Uterus (tissue), 4 donors: ENCODE results near the gene PCSK7. TPM values are rescaled to one million over a fixed set of nuclear protein-coding genes. Genes with fewer than 3 reads are reported as not detected.

Experiments
- DNase-seq, 2 donors: peaks; one replicate each; pipeline ENCODE4 v3.0.0-alpha.2; 2019 to 2020
- H3K27ac ChIP-seq, 2 donors: fragments of 200-600 bp; sonication (generic); 1 replicate in 1 of 2; 2 replicates in 1 of 2; pipeline ENCODE4 v1.5.1; 2016 to 2018
- H3K27me3 ChIP-seq, 2 donors: fragments of 200-600 bp; sonication (generic); one replicate each; pipeline ENCODE4 v1.5.1; 2018 to 2019; ENCODE audit warnings: control low read depth in 1 of 2
- H3K36me3 ChIP-seq, 2 donors: fragments of 200-600 bp; sonication (generic); one replicate each; pipeline ENCODE4 v1.5.1; 2019; ENCODE audit warnings: control low read depth in 1 of 2
- H3K4me1 ChIP-seq, 2 donors: fragments of 200-600 bp; sonication (generic); one replicate each; pipeline ENCODE4 v1.5.1; 2018 to 2019; ENCODE audit warnings: control low read depth in 1 of 2
- H3K4me3 ChIP-seq, 2 donors: fragments of 200-600 bp; sonication (generic); 1 replicate in 1 of 2; 2 replicates in 1 of 2; pipeline ENCODE4 v1.5.1; 2018 to 2019; ENCODE audit warnings: mild to moderate bottlenecking in 1 of 2
- H3K9me3 ChIP-seq, 2 donors: fragments of 200-600 bp; sonication (generic); one replicate each; pipeline ENCODE4 v1.5.1; 2019; ENCODE audit warnings: control low read depth in 1 of 2
- POLR2A ChIP-seq, 2 donors: fragments of 450-650 bp; IDR thresholded peaks; one replicate each; pipeline ENCODE4 v1.6.1; 2016; ENCODE audit warnings: antibody characterized with exemption in 2 of 2, mild to moderate bottlenecking in 1 of 2, moderate library complexity in 1 of 2
- intact Hi-C: fragments of 100-400 bp; cut with DNase I; formaldehyde crosslinking; loops from one replicate; pipeline ENCODE4 v1.15.1; 2023; ENCODE audit warnings: low total_unique reads
- total RNA-seq, 4 donors: library from RNA; depleted of rRNA in 3 of 4; stranded (reverse); fragments of >200 nt in 3 of 4; gene quantifications; one replicate each; pipeline versions ENCODE4 v1.1.0 to v1.2.4, GENCODE V29; 2014 to 2023
- TF ChIP-seq, protein P1 (sequence below), 4 experiments: fragments of 200-600 bp in 2 of 4; fragments of 450-650 bp in 2 of 4; sonication (generic) in 2 of 4; IDR thresholded peaks; one replicate each; pipeline ENCODE4 v1.5.1; 2016 to 2019; ENCODE audit warnings: antibody characterized with exemption in 4 of 4, mild to moderate bottlenecking in 2 of 4, moderate library complexity in 1 of 4
- donor health status: DM: yes; HTN: yes; CAD: no.

Gene PCSK7
- total RNA-seq, 4 donors from 2014 or later: 23.3 to 78.9 (median 35.3) TPM

DNA sequence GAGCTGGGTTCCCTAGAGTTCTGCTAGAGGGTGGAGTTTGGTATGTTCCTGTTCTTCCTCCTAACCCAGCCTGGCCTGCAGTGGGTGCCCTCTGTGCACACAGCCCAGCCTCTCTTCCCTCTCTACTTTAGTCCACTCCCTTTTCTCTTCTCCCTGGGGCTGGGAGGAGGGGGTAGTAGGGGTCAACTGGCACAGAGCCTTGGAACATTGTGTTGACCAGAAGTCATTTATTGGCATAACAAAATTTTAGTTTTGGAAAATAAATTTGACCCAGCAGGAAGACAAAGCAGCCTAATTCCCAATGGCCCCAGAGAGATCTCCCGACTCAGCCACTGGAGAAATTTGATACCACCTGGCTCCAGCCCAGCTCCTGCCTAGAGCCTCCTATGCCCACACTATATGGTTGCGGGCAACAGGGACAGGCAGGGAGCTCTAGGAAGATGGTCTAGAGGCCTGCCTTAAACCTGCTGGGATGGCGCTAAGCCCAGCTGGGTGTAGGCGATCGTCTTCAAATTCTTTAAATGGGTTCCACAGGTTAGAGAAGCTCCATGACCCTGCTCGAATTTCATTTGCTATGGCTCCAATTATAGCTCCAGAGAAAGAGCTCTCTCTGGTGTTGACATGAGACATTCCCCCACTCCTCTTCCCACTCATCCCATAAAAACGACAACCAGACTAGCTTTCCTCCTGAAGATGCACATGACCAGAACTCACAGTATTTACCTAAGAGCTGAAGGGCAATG lies 9.9 kb downstream of the PCSK7 start:
- H3K9me3 ChIP-seq: no peaks in the 10 kb centered on the region
- DNase-seq: peak; percentile 79 to 86
- intact Hi-C loops: loop anchor here (10.0 kb wide), 1 partner anchor 427 kb away; the partner anchor contains the start of gene APOA5
- no peak overlapping the region for H3K4me3 ChIP-seq
- no peaks in the 10 kb centered on the region for H3K27me3 ChIP-seq
- H3K4me1 ChIP-seq: peaks cover 29 to 40% of the 10 kb centered on the region in 2 donors
- no peaks in the 10 kb centered on the region for H3K36me3 ChIP-seq
- TF ChIP-seq, protein P1, sequence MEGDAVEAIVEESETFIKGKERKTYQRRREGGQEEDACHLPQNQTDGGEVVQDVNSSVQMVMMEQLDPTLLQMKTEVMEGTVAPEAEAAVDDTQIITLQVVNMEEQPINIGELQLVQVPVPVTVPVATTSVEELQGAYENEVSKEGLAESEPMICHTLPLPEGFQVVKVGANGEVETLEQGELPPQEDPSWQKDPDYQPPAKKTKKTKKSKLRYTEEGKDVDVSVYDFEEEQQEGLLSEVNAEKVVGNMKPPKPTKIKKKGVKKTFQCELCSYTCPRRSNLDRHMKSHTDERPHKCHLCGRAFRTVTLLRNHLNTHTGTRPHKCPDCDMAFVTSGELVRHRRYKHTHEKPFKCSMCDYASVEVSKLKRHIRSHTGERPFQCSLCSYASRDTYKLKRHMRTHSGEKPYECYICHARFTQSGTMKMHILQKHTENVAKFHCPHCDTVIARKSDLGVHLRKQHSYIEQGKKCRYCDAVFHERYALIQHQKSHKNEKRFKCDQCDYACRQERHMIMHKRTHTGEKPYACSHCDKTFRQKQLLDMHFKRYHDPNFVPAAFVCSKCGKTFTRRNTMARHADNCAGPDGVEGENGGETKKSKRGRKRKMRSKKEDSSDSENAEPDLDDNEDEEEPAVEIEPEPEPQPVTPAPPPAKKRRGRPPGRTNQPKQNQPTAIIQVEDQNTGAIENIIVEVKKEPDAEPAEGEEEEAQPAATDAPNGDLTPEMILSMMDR (IDR thresholded peaks at IDR 0.05): peak in 3 of 4 experiments; percentile 9 to 15 (median 11)
- peak; percentile 11 to 23 for TF ChIP-seq POLR2A (IDR thresholded peaks at IDR 0.05)
- H3K27ac ChIP-seq: peak overlapping the region; percentile 93 to 94

DNA sequence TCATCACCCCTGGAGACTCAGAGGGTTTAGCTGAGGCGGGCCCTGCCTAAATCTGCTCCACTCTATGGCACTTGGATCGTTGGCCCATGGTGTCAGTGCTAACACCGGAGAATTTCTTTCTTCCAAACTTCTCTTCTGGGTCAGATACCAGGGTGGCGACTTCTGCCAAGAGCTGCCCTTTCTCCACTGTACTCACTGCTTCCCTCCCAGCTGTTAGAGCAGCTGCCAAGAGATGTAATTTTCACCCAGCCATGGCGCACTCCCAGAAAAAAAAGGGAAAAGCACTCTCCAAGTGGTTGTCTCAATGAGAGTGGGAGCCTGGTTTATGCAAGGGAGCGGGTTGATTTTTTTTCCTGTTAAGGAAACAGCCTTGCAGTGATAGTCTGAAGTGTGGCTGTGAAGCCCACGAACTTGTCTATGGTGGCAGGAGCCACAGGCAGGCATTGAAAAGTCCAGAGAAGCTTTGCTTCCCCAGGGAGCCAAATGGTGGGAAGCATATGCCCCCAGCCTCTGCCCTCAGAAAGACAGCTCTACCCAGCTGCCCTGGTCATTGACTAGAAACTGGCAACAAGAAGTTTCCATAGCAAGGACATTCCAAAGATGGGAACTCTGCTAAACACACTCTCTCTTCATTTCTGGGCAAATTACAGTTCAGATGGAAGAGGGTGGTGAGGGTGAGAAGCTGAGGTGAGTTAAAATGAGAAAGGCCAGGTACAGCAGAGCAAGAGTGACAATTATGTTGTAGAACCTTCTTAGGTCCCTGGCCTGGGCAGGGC lies 10.7 kb downstream of the PCSK7 start:
- H3K4me3 ChIP-seq: no peak overlapping the region
- DNase-seq: peak; percentile 70 to 76

DNA sequence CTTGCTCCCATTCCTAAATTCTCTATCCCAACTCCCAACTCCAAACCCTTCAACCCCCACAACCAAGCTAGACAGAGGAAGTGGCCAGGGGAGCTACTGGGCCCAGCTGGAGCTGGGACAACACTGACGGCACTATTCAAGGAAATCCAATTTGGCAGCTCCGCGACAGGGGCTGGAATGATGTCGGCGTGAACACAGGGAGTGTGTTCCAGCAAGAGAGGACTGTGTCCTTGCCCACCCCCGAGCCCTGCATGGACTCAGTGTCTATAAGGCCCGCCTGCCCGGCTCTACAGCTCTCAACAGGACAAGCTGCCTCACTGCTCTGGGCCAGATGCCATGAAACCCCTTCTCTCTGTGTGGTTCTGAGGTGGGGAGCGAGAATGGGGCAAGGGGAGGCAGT lies 11.3 kb downstream of the PCSK7 start:
- no peak overlapping the region for H3K4me3 ChIP-seq
- no peaks in the 10 kb centered on the region for H3K9me3 ChIP-seq
- peak overlapping the region; percentile 93 to 94 for H3K27ac ChIP-seq
- no peaks in the 10 kb centered on the region for H3K36me3 ChIP-seq
- DNase-seq: peak; percentile 67 to 78
- peaks cover 35 to 40% of the 10 kb centered on the region in 2 donors for H3K4me1 ChIP-seq
- TF ChIP-seq, protein P1 (IDR thresholded peaks at IDR 0.05): no peak
- no peak for TF ChIP-seq POLR2A (IDR thresholded peaks at IDR 0.05)
- no peaks in the 10 kb centered on the region for H3K27me3 ChIP-seq
- intact Hi-C loops: loop anchor here (10.0 kb wide), 1 partner anchor 426 kb away; the partner anchor contains the start of gene APOA5

More for the DNA sequence above, 10.7 kb downstream of the PCSK7 start:
- Histone ChIP-seq H3K4me1 (peaks cover 35 to 40% of the 10 kb centered on the region in 2 donors), H3K27ac (peak overlapping the region; percentile 93 to 94), H3K36me3 (no peaks in the 10 kb centered on the region), H3K9me3 (no peaks in the 10 kb centered on the region), H3K27me3 (no peaks in the 10 kb centered on the region)
- TF ChIP-seq POLR2A (IDR thresholded peaks at IDR 0.05): no peak
- TF ChIP-seq, protein P1 (IDR thresholded peaks at IDR 0.05): no peak
- intact Hi-C loops: loop anchor here (10.0 kb wide), 1 partner anchor 426 kb away; the partner anchor contains the start of gene APOA5

DNA sequence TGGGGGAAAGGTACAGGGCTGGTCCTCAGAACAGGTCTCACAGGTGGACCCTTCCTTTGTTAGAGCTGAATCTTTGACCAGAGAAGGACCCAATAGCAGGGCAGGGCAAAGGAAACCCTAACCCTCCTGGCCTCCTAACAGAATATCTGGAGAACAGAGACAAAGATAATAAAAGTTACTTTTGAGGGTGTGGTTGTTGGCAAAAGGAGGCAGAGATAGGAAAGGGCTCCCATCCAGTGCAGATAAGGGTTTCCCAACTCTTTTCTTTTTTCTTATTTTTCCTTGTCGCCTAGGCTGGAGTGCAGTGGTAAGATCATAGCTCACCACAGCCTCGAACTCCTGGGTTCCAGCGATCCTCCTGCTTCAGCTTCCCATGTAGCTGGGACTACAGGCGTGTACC lies 11.9 kb downstream of the PCSK7 start:
- Histone ChIP-seq H3K4me1 (peaks cover 35 to 40% of the 10 kb centered on the region in 2 donors), H3K4me3 (no peak overlapping the region), H3K27me3 (no peaks in the 10 kb centered on the region), H3K27ac (peak overlapping the region; percentile 93 to 94), H3K36me3 (no peaks in the 10 kb centered on the region), H3K9me3 (no peaks in the 10 kb centered on the region)
- intact Hi-C loops: loop anchor here (10.0 kb wide), 1 partner anchor 425 kb away; the partner anchor contains the start of gene APOA5
- TF ChIP-seq, protein P1 (IDR thresholded peaks at IDR 0.05): no peak
- no peak for TF ChIP-seq POLR2A (IDR thresholded peaks at IDR 0.05)
- DNase-seq: no peak
